GM18907 (cell line): ENCODE data around the gene WARS2.

Source experiments
- ATAC-seq: cut with Tn5 transposase; IDR thresholded peaks from one replicate; pipeline ENCODE4 v1.9.1; 2021; ENCODE audit warnings: mild to moderate bottlenecking, moderate library complexity; ENCODE audit not compliant: unreplicated experiment

WARS2 gene

DNA sequence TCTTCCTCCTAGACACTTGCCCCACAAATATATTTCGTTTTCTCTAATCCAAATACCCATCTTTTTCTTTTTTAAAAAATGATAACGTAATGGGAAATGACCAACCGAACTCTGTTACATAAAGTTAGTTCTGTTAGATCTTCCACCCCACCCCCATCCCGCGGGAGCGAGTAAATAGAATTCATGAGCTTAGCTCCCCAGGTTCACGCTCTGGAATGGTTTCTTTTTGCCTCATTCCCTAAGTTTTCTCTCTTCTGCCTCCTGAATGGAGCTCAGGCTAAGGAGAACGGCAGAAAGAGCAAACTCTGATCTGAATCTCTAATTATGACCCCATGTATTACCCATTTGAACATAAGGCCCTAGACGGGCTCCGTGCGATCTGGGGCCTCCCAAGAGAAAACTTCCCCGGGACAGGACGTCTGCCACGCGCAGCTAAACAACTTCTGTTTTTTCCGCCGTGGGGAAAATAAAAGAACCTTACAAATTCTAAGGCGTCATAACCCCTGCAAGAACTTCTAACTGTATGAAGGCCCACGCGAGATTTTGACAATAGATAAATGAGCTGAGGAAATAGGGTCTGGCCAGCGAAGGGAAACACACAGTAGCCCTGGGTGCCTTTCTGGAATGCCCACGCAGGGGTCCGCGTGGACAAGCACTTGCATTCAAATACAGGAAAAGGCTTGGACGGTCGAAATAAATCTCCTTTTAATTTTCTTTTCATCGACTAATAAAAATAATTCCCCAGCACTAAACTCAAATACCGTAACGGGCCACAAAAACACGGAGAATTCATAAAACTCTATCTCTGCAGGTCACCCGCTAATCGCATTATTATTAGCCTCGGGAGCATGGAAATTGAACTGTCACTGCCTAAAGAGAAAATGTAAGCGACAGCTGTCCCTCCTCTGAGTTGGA, 154.6 kb downstream of the WARS2 start:
- no peak for ATAC-seq

DNA sequence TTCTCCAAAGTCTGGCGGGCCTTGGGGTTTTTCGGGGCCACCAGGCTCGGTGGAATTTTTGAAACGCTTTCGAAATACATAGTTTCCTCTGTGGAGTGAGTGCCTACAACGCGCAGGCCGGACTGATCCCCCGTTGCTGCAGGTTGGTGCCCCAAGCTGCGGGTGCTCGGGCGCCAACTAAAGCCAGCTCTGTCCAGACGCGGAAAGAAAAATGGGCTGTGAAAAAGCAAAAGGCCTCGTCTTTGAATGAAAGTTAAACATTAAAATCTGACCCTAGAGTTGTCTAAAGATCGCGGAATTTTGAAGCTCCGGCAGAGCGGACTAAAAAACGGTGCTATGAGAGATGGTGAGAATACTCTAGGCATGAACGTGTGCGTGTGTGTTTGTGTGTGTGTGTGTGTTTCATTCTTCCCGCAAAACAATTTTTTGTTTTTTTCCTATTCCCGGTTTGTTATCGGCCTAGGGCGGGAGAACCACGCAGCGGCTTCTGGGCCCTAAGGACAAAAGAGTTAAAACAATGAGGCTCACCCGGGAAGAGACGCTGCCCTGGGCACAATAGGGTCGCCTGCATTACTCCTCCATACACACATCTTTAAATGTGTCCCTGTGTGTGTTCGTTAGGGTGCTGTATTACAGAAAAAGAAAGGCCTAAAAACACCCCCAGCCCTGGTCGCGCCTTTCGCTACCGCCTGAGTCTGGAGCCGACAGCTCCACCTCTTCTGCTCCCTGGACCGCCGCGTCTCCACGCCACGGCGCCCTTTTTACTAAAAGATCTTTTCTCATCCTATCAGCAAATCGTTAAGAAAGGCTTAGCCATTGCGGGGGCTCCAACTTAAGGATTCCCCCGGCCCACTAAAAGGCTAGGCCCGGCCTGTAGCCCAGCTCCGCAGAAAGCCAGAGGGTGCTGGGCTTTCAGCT, 155.5 kb downstream of the WARS2 start:
- ATAC-seq: no peak

DNA sequence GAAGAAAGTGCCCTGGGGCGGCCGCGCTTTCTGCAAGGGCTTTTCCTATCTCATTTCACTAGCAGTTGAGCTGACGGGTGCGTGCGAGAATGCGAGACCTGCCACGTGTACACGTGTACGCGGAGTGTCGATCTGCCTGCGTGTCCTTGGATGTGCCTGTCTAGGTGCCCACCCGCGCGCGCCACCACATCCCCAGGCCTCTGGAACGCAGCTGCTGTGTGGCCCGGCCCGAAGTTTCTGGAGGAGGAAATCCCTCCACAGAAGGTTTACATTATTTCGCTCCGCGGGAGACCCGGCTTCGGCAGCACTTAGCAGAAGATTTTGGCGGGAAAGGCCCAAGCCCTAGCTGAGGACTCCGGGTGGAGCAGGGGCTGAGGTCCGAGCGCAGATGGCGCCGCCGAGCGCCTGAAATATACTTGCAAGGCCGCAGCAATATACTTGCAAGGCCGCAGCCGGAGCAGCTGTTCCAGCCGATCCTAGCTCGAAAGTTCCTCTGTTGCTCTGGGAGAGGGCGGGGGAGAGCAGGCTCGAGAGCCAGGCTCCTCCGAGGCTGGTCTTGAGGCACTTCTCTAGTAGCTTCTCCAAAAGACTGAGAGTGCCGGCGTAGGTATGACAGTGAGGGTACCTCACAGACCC, 156.2 kb downstream of the WARS2 start:
- ATAC-seq: no peak

DNA sequence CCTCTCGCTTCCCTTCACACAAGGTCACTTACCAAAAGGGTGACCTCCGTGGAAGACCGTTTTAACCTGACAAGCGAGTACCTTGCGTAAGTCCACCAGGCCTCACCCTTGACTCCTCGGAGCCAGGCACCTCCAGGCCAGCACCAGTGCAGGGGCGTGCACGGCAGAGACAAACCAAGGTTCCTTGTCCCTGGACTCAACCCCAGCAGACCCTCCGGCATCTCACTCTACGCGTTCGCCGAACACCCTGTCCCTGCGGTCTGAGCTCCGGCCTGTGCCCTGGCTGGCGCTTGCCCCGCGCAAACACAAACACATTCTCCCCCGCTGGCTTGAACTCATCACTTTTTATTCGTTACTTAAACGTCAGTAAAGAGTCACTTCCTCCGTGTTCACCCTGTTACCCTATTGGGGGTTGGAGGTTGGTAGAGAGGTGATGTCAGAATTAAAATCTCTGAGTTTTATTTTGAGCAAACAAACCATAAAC, 156.9 kb downstream of the WARS2 start:
- ATAC-seq: no peak

DNA sequence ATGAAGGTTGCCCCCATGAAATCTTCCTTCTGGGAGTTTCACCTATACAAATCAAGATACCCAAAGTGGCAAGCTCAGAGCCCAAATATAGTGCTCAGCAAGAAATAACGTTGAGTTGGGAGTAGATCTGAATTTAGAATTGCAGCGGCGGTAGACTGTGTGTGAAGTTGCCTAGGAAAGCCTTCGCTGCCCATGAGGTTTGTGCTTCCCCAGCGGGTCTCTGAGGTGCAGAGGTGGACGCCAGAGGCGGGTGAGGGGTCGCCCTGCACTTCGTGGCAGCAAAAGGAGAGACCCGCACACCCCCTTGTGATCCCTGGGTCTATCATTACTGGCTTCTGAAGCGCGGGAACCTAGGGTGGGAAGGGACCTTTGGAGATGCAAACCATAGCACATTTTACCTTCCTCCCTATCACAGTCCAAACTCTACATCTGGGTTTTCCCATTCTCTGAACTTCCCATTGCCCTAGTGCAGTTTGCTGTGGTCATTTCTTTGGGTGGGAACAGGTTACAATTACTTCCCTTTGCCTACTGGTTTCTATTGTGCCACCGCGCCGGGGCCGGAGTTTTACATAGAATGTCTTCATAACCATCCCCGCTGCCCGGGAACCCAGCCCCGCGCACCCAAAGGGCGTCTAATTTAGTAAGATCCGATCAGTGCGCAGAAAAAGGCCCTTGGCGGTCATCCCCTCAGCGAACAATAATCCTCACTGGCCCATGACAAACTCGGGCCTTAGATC, 157.5 kb downstream of the WARS2 start:
- ATAC-seq: no peak

DNA sequence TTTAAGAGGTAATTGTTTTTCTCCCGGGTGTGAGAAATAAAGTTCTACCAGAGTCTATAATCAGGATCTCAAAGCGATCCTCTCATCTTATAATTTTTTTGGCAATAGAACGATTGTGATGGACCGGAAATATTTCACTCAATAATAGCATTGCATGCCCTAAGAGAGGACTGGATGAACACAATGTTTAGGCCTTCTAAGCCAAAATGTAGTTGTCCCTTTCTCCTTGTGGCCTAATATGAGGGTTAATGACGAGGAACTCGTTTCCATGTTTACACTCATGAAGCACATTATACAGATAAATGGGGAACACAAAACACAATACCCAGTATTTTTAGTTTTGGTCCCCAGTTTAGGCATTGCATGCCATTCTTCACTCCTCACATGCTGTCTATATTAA, 158.2 kb downstream of the WARS2 start:
- ATAC-seq: no peak

DNA sequence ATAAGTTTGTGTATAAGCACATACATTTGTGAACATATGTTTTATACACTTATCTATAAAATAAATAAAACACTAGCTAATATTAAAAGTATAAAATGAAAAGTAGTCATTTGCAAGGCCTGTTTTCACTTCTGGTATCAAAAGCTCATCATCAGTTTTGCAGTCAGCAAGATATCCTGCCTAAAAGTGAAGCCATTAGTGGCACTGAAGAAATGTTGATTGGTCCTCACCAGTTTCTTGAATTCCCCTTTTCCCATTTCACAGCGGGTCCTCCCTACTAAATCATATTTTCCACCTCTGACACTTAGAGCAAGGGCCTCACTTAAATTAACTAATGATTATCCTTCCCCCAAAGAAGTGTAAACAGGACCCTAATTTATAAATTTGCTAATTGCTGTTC, 159.0 kb downstream of the WARS2 start:
- no peak for ATAC-seq
